OCI-LY3 (cell line): ENCODE data around the gene GRAMD4.
"Not testable (repeated sequence)": the region's sequence is repeated elsewhere in the genome, so short reads cannot be mapped to it uniquely, and the experiment has no call there.

Source experiments
- H2AFZ ChIP-seq: fragments of 200-600, 300-600 bp; shearing (Covaris generic); 2 replicates; pipeline ENCODE4 v1.6.0; 2014; ENCODE audit warnings: antibody characterized with exemption, low read depth, low read length
- H3K27ac ChIP-seq: fragments of 200-600, 300-600 bp; sonication (generic); 2 replicates; pipeline ENCODE4 v1.5.1; 2014; ENCODE audit warnings: mild to moderate bottlenecking, low read length, moderate library complexity, mixed read lengths
- H3K27me3 ChIP-seq: fragments of 200-600, 300-600 bp; sonication (generic); 2 replicates; pipeline ENCODE4 v1.6.1; 2014; ENCODE audit warnings: low read depth, low read length, mixed read lengths
- H3K36me3 ChIP-seq: fragments of 200-600, 300-600 bp; sonication (generic); replicated peaks from 2 replicates; pipeline ENCODE3; 2014; ENCODE audit warnings: low read depth, low read length, mixed read lengths
- H3K4me1 ChIP-seq: fragments of 300-600, 200-600 bp; sonication (generic); 2 replicates; pipeline ENCODE4 v1.6.1; 2014; ENCODE audit warnings: low read length, mixed read lengths
- H3K4me2 ChIP-seq: fragments of 200-600, 300-600 bp; sonication (generic); 2 replicates; pipeline ENCODE4 v1.6.1; 2014; ENCODE audit warnings: low read length, mixed read lengths
- H3K4me3 ChIP-seq: fragments of 300-600, 200-600 bp; sonication (generic); 2 replicates; pipeline ENCODE4 v1.5.1; 2014; ENCODE audit warnings: antibody characterized with exemption, mild to moderate bottlenecking, low read length, moderate library complexity
- H3K79me2 ChIP-seq: fragments of 300-600, 200-600 bp; shearing (Covaris generic); 2 replicates; pipeline ENCODE4 v1.6.1; 2014; ENCODE audit warnings: mild to moderate bottlenecking, low read length, mixed read lengths
- H3K9ac ChIP-seq: fragments of 300-600, 200-600 bp; shearing (Covaris generic); 2 replicates; pipeline ENCODE4 v1.6.0; 2014; ENCODE audit warnings: mild to moderate bottlenecking, low read length, moderate library complexity
- H3K9me3 ChIP-seq: fragments of 200-600, 300-600 bp; shearing (Covaris generic); 2 replicates; pipeline ENCODE4 v1.6.1; 2014; ENCODE audit warnings: low read length, mixed read lengths; ENCODE audit not compliant: insufficient read depth
- H4K20me1 ChIP-seq: fragments of 200-600, 300-600 bp; sonication (generic); 2 replicates; pipeline ENCODE4 v1.6.1; 2016; ENCODE audit warnings: low read length, mixed read lengths; ENCODE audit not compliant: insufficient read depth
- EZH2phosphoT487 ChIP-seq: fragments of 200-600 bp; shearing (Covaris generic); IDR thresholded peaks from 2 replicates; pipeline ENCODE4 v1.6.1; 2018; ENCODE audit warnings: antibody characterized with exemption, mixed run types, low read depth
- TF ChIP-seq, protein P1 (sequence below): fragments of 200-600, 300-600 bp; sonication (generic); IDR thresholded peaks from 2 replicates; pipeline ENCODE4 v1.5.1; 2014; ENCODE audit warnings: antibody characterized with exemption, low read length, low read depth

The GRAMD4 gene

DNA sequence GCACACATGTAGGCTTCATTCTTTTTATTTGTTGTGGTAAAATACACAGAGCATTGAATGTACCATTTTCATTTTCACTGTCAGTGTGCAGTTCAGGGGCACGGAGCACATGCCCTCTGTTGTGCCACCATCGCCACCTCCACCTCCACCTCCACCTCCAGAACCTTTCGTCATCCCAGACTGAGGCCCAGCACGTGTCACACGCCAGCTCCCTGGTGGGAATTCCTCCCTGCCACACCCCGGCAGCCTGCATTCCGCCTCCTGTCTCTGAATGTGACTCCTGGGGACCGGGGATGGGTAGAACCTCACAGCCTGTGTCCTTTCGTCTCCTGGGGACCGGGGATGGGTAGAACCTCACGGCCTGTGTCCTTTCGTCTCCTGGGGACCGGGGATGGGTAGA is 10.9 kb downstream of the GRAMD4 start:
- Histone ChIP-seq H3K4me1 (no peaks in the 10 kb centered on the region), H3K9me3 (no peaks in the 10 kb centered on the region), H3K4me3 (no peak overlapping the region), H2AFZ (no peak overlapping the region), H3K36me3 (peaks cover 8% of the 10 kb centered on the region), H4K20me1 (peaks cover 79% of the 10 kb centered on the region), H3K27ac (no peak overlapping the region), H3K27me3 (no peaks in the 10 kb centered on the region), H3K9ac (no peak overlapping the region), H3K4me2 (no peak overlapping the region), H3K79me2 (no peaks in the 10 kb centered on the region)
- TF ChIP-seq, protein P1, sequence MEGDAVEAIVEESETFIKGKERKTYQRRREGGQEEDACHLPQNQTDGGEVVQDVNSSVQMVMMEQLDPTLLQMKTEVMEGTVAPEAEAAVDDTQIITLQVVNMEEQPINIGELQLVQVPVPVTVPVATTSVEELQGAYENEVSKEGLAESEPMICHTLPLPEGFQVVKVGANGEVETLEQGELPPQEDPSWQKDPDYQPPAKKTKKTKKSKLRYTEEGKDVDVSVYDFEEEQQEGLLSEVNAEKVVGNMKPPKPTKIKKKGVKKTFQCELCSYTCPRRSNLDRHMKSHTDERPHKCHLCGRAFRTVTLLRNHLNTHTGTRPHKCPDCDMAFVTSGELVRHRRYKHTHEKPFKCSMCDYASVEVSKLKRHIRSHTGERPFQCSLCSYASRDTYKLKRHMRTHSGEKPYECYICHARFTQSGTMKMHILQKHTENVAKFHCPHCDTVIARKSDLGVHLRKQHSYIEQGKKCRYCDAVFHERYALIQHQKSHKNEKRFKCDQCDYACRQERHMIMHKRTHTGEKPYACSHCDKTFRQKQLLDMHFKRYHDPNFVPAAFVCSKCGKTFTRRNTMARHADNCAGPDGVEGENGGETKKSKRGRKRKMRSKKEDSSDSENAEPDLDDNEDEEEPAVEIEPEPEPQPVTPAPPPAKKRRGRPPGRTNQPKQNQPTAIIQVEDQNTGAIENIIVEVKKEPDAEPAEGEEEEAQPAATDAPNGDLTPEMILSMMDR: no peak
- no peak for TF ChIP-seq EZH2phosphoT487

DNA sequence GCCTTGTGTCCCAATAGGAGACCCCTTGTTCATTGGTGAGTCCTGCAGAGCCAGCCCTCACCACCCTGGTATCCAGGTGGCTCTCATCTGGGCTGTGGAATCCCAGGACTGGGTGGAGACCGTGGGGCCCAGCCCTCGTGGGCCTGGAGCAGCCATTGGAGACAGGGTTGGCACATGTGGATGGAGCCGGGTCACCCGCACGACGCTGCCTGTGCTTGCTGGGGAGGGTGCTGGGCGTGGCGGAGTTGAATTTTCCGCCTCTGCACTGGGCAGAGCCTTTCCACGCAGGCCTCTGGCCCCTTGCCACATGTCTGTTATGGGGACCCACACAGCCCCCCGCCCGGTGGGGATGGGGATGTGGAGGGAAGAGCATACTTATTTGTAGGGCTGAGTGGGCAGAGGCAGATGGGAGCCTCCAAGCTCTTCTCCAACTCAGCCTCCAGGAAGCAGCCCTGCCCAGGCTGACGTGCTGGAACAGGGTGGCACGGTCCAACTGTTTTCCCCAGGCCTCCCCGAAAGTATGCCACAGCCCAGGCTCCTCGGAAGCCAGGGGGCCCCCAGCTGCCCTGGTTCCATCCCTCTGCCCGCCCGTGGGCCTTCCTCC is 12.6 kb downstream of the GRAMD4 start:
- Histone ChIP-seq H3K9me3 (no peaks in the 10 kb centered on the region), H3K36me3 (peaks cover 7% of the 10 kb centered on the region), H3K4me3 (no peak overlapping the region), H3K4me2 (no peak overlapping the region), H3K27me3 (no peaks in the 10 kb centered on the region), H3K4me1 (no peaks in the 10 kb centered on the region), H3K79me2 (no peaks in the 10 kb centered on the region), H3K27ac (no peak overlapping the region), H2AFZ (no peak overlapping the region), H4K20me1 (peaks cover 74% of the 10 kb centered on the region), H3K9ac (no peak overlapping the region)
- TF ChIP-seq, protein P1: no peak
- no peak for TF ChIP-seq EZH2phosphoT487

DNA sequence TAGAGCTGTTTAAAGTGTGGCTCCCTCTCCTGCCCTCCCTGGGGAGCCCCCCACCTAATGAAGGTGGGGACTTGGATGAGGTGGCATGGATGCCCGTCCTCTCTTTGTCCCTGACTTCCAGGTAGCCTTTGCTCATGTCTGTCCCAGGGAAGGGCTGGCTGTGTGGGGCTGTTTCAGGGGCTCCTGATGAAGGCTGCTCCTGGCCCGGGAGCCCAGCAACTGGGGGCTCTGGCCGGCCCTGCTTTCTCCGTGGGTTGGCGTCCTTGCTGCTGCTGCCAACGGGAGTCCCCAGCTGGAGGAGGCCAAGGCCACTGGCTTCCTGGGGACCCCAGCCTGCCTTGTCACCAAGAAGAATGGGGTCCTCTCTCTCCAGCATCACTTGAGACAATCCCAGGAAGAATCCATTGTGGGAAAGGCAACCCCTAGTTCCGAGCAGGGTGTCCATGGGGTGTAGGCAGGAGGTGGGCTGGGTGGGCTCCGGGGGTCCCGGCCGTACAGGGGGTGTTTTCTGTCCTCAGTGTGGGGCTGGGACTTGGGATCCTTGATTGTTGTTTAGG is 13.2 kb downstream of the GRAMD4 start:
- H3K9me3 ChIP-seq: no peaks in the 10 kb centered on the region
- H4K20me1 ChIP-seq: peaks cover 75% of the 10 kb centered on the region
- H3K4me1 ChIP-seq: no peaks in the 10 kb centered on the region
- H3K27me3 ChIP-seq: no peaks in the 10 kb centered on the region
- no peak overlapping the region for H3K9ac ChIP-seq
- H3K4me3 ChIP-seq: no peak overlapping the region
- no peak for TF ChIP-seq EZH2phosphoT487
- TF ChIP-seq, protein P1: no peak
- no peaks in the 10 kb centered on the region for H3K79me2 ChIP-seq
- H2AFZ ChIP-seq: no peak overlapping the region
- H3K27ac ChIP-seq: no peak overlapping the region
- H3K36me3 ChIP-seq: peaks cover 12% of the 10 kb centered on the region
- no peak overlapping the region for H3K4me2 ChIP-seq

DNA sequence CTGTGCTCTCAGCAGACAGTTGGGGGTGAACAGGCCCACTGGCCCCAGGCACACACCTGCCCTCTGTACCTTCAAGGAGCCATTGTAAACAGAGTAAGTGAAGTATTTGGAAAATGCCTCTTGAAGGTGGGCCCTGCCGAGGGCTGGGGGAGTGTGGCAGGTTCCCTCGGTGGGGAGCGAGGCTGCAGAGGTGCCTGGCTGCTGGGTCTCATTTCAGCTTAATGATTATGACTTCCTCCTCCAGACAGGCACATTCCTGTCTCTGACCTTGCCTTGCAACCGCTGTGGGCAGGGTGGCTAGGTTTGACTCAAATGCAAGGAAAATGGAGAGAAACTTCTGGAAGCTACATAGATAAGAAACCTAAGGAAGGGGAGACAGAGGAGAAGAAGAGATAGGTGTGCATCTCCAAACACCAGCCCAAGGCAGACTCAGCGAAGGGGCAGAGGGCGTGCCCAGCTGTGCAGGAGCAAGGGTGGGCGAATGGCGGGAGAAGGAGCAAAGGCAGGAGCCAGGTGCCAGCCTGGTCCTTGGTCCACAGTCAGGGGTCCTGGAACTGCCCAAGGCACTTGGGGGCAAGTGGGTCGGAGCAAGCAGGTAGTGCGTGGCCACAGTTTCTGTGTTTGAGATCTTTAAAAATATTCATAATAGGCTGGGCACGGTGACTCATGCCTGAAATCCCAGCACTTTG is 14.0 kb downstream of the GRAMD4 start:
- H3K9ac ChIP-seq: no peak overlapping the region
- no peaks in the 10 kb centered on the region for H3K9me3 ChIP-seq
- H3K4me2 ChIP-seq: no peak overlapping the region
- H4K20me1 ChIP-seq: peaks cover 75% of the 10 kb centered on the region
- H3K36me3 ChIP-seq: peaks cover 17% of the 10 kb centered on the region
- H3K27me3 ChIP-seq: no peaks in the 10 kb centered on the region
- H2AFZ ChIP-seq: no peak overlapping the region
- no peaks in the 10 kb centered on the region for H3K4me1 ChIP-seq
- no peak overlapping the region for H3K27ac ChIP-seq
- TF ChIP-seq, protein P1: no peak
- TF ChIP-seq EZH2phosphoT487: no peak
- H3K79me2 ChIP-seq: no peaks in the 10 kb centered on the region; the same call in 1 of the 2 replicates
- no peak overlapping the region for H3K4me3 ChIP-seq

DNA sequence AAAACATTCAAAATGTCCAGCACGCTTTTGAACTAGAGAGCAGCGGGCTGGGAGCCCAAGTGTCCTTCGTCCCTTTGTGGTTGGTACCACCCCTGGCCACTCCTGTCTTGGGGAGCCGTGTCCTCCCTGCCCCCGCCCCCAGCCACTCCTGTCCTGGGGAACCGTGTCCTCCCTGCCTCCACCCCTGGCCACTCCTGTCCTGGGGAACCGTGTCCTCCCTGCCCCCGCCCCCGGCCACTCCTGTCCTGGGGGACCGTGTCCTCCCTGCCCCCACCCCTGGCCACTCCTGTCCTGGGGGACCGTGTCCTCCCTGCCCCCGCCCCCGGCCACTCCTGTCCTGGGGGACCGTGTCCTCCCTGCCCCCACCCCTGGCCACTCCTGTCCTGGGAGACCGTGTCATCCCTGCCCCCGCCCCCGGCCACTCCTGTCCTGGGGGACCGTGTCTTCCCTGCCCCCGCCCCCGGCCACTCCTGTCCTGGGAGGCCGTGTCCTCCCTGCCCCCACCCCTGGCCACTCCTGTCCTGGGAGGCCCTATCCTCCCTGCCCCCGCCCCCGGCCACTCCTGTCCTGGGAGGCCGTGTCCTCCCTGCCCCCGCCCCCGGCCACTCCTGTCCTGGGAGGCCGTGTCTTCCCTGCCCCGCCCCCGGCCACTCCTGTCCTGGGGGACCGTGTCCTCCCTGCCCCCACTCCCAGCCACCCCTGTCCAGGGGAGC is 14.9 kb downstream of the GRAMD4 start:
- H2AFZ ChIP-seq, H3K79me2 ChIP-seq, H3K4me3 ChIP-seq, H3K9ac ChIP-seq, H3K27ac ChIP-seq, H3K9me3 ChIP-seq, H3K27me3 ChIP-seq, H3K4me1 ChIP-seq, H3K4me2 ChIP-seq: not testable (repeated sequence)
- peaks cover 20% of the 10 kb centered on the region for H3K36me3 ChIP-seq
- H4K20me1 ChIP-seq: peaks cover 76% of the 10 kb centered on the region
